ENCODE results near the gene ELOF1.
"Not testable (repeated sequence)": the region's sequence is repeated elsewhere in the genome, so short reads cannot be mapped to it uniquely, and the experiment has no call there.

Gene ELOF1

GRCh38 chr19:11566164-11566563 lies 7.1 kb upstream of the ELOF1 start:
- no peak for DNase-seq

DNA sequence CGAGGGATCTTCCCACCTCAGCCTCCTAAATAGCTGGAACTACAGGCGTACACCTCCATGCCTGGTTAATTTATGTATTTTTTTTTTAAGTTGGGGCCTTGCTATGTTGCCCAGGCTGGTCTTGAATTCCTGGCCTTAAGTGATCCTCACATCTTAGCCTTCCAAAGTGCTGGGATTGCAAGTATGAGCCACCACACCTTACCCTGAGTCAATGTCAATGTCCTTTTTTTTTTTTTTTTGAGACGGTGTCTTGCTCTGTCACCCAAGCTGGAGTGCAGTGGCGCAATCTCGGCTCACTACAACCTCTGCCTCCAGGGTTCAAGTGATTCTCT lies 6.6 kb upstream of the ELOF1 start:
- DNase-seq = not testable (repeated sequence)

DNA sequence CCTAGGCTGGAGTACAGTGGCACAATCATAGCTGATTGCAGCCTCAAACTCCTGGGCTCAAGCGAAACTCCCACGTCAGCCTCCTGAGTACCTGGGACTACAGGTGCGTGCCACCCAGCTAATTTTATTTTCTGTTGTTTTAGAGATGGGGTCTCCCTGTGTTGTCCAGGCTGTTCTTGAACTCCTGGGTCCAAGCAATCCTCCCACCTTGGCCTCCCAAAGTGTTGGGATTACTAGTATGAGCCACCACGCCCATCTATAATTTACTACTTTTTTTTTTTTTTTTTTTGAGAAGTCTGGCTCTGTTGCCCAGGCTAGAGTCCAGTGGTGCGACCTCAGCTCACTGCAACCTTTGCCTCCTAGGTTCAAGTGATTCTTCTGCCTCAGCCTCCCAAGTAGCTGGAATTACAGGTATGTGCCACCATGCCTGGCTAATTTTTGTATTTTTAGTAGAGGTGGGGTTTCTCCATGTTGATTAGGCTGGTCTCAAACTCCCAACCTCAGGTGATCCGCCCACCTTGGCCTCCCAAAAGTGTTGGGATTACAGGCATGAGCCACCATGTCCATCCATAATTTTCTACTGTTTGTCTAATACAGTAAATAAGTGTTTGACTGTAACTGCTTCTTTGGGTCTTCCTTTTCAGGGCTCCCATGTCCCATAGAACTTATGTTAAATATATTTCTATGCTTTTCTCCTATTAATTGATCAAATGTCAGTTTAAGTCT lies 5.2 kb upstream of the ELOF1 start:
- DNase-seq = not testable (repeated sequence)

DNA sequence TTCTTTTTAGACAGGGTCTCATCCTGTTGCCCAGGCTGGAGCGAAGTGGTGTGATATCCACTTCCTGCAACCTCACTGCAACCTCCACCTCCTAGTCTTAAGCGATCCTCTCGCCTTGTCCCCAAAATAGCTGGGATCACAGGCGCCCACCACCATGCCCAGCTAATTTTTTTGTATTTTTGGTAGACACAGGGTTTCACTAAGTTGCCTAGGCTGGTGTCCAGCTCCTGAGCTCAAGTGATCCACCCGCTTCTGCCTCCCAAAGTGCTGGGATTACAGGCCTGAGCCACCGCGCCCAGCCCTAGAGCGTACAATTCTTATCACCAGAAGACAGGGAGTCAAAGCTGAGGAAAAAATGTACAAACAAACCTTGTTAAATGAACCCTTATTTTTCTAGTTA lies 4.5 kb upstream of the ELOF1 start:
- no peak for DNase-seq

GRCh38 chr19:11560404-11561051 lies 1.5 kb upstream of the ELOF1 start:
- DNase-seq = peak in 4 of 5 experiments; percentile 20 to 89 (median 40)

GRCh38 chr19:11556634-11557420 lies 2.2 kb downstream of the ELOF1 start:
- DNase-seq = no peak

DNA sequence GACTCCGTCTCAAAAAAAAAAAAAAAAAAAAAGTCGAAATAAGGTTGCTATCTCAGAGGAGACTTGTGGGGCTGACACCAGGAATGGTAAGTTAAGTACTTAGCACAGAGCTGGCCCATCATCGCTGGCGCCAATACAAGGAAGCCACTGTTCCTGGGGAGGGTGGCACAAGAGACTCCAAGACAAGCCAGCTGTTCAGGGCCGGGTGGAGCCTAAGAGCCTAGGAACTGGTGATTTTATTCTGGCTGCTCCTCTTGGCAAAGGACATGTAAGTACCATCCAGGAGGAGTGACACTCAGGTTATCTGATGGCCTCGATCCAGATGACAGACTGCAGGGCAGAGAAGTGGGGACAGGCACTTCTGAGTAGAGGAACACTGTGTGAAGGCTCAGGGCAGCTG lies 3.8 kb downstream of the ELOF1 start:
- no peak for DNase-seq

GRCh38 chr19:11554160-11554559 lies 4.9 kb downstream of the ELOF1 start:
- DNase-seq = peak in 1 of 5 experiments; percentile 62

- no peak for DNase-seq
Observed at GRCh38 chr19:11552666-11553372, 6.2 kb downstream of the ELOF1 start.

GRCh38 chr19:11551603-11552235 lies 7.3 kb downstream of the ELOF1 start:
- DNase-seq = no peak

DNA sequence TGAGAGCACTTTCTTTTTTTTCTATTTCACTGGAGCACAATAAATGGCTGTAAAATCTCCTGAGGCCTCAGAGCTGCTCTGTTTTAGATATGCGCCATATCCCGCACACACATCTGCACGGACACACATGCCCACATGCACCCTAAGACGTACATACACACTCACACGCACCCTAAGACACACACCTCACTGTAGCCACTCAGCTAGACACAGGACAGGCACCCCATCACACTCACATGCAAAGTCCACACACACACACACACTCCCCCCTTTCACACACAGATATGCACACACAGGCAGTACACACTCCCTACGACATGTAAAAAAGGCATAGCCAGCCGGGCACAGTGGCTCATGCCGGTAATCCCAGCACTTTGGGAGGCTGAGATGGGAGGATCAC lies 8.8 kb downstream of the ELOF1 start:
- no peak for DNase-seq

- no peak for DNase-seq
Observed at GRCh38 chr19:11549386-11549953, 9.6 kb downstream of the ELOF1 start.

DNA sequence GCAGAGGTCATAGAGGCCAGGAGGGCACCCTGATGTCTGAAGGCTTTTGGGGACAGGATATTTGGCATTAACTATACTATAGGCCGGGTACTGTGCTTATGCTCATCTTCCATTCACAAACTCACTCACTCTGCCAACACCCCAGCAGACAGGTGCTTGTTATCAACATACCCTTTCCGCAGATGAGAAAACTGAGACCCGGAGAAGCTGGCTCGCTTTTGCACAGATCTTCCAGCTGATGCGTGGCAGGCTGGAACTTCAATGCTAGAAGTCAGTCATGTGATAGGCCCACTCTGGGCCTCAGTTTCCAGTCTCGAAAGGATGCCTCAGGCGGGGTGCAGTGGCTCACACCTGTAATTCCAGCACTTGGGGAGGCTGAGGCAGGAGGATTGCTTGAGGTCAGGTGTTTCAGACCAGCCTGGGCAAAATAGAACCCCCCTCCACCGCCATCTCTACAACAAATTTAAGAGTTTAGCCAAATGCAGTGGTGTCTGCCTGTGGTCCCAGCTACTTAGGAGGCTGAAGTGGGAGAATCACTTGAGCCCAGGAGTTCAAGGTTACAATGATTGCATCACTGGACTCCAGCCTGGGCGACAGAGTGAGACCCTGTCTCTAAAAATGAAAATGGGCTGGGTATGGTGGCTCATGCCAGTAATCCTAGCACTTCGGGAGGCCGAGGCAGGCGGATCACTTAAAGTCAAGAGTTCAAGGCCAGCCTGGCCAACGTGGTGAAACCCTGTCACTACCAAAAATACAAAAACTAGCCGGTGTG lies 10.9 kb downstream of the ELOF1 start:
- no peak for DNase-seq

DNA sequence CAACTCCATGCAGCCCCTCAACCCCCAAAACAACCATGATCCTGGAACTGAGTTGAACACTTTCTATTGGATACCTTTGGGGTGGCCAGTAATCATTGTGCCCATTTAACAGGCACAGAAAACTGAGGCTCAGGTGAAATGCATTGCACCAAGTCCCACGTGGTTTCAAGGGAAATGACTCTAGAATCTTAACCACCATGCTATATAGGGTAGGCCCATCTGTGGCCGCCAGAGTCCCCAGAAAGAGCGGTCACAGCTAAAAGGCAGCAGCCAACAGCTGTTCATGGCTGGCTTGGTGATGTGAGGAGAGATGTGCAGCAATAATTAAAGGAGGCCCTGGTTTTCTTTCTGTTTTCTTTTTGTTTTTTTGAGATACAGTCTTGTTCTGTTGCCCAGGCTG lies 17.8 kb downstream of the ELOF1 start:
- DNase-seq = peak in 1 of 5 experiments; percentile 36

DNA sequence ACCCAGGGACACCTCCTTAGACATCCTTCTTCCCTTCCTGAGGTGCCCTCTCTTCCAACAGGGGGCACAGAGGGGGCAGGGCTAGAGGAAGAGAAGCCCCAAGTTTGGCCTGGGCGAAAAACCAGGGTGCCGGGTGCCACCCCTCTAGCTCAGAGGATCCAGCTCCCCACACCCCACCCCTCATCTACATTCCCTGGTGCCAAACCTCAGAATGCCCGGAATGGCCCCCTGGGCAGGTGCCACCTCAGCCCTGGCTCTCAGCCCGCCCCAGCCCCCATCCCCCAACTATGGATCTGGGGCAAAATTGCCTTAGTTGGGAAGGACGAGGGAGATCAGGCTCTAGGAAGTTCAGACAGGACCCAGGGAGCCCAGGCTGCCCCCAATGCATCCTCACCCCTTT lies 18.4 kb downstream of the ELOF1 start:
- DNase-seq = no peak

GRCh38 chr19:11539495-11540365 lies 19.3 kb downstream of the ELOF1 start:
- no peak for DNase-seq

DNA sequence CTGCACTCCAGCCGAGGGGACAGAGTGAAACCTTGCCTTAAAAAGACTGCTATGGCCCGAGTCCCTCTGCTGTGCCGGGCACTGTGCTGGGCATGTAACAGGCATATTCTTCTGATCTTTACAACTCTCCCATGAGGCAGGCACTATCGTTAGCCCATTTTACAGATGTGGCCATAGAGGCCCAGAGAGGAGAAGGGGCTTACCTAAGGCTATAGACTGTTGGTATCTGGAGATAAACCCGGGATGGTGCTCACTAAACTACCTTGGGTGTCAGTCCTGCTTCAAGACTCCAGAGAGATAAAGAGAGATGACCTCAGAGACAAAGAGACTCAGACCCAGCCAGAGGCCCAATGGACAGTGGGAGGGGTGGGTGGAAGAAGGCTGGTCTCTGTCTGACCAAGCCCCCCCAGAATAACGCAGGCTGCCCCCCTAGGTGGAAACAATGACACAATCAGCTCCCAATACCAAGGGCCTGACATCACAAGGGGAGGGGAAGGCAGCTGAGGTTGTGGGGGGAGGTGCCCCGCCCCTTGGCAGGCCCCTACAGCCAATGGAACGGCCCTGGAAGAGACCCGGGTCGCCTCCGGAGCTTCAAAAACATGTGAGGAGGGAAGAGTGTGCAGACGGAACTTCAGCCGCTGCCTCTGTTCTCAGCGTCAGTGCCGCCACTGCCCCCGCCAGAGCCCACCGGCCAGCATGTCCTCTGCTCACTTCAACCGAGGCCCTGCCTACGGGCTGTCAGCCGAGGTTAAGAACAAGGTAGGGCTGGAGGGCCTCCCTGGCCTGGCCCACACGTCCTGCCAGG lies 20.6 kb downstream of the ELOF1 start, which contains the start of gene CNN1:
Gene CNN1, plus strand, starts transcription at position 620 of the 805 bp plus-strand sequence. Its CDS starts 77 bp downstream, at position 697.
- DNase-seq = no peak

- DNase-seq = peak; percentile 71 to 85 (median 77)
Observed at GRCh38 chr19:11535792-11536595, 23.0 kb downstream of the ELOF1 start.

All from T-helper 2 cell (primary cell).